ENCODE data around the gene CSH1.
"Not testable (repeated sequence)": the region's sequence is repeated elsewhere in the genome, so short reads cannot be mapped to it uniquely, and the experiment has no call there.

Gene CSH1

GRCh38 chr17:63903787-63904201 is 7.4 kb upstream of the CSH1 start:
- not testable (repeated sequence) for H3K4me3 Mint-ChIP-seq; H3K36me3 Mint-ChIP-seq (ENCODE audit: low read depth); H3K9me3 Mint-ChIP-seq; H3K4me1 Mint-ChIP-seq (ENCODE audit: low read depth); DNase-seq (ENCODE audit: low spot score); H3K27me3 Mint-ChIP-seq (ENCODE audit: low read depth); H3K27ac Mint-ChIP-seq

GRCh38 chr17:63901971-63902370 is 5.6 kb upstream of the CSH1 start:
- not testable (repeated sequence) for H3K9me3 Mint-ChIP-seq; DNase-seq (ENCODE audit: low spot score); H3K36me3 Mint-ChIP-seq (ENCODE audit: low read depth); H3K27me3 Mint-ChIP-seq (ENCODE audit: low read depth); H3K27ac Mint-ChIP-seq; H3K4me3 Mint-ChIP-seq; H3K4me1 Mint-ChIP-seq (ENCODE audit: low read depth)

GRCh38 chr17:63898899-63899798 is 2.8 kb upstream of the CSH1 start:
- DNase-seq (ENCODE audit: low spot score): peak; percentile 38

GRCh38 chr17:63894821-63895220 is 1.6 kb downstream of the CSH1 start:
- not testable (repeated sequence) for H3K9me3 Mint-ChIP-seq; DNase-seq (ENCODE audit: low spot score); H3K27ac Mint-ChIP-seq; H3K4me3 Mint-ChIP-seq; H3K4me1 Mint-ChIP-seq (ENCODE audit: low read depth); H3K36me3 Mint-ChIP-seq (ENCODE audit: low read depth)
- H3K27me3 Mint-ChIP-seq (ENCODE audit: low read depth): peaks cover 21% of the 10 kb centered on the region

More at GRCh38 chr17:63898899-63899798, 2.8 kb upstream of the CSH1 start:
- H3K36me3 Mint-ChIP-seq (ENCODE audit: low read depth); H3K4me3 Mint-ChIP-seq; H3K9me3 Mint-ChIP-seq; H3K27ac Mint-ChIP-seq; H3K4me1 Mint-ChIP-seq (ENCODE audit: low read depth): not testable (repeated sequence)
- peaks cover 10% of the 10 kb centered on the region for H3K27me3 Mint-ChIP-seq (ENCODE audit: low read depth)

- H3K9me3 Mint-ChIP-seq; H3K36me3 Mint-ChIP-seq (ENCODE audit: low read depth); H3K4me3 Mint-ChIP-seq; H3K4me1 Mint-ChIP-seq (ENCODE audit: low read depth); H3K27ac Mint-ChIP-seq; DNase-seq (ENCODE audit: low spot score): not testable (repeated sequence)
- H3K27me3 Mint-ChIP-seq (ENCODE audit: low read depth): peaks cover 23% of the 10 kb centered on the region
Observed at GRCh38 chr17:63894021-63894420, 2.4 kb downstream of the CSH1 start.

GRCh38 chr17:63892316-63893037 is 3.9 kb downstream of the CSH1 start:
- not testable (repeated sequence) for DNase-seq (ENCODE audit: low spot score); H3K27ac Mint-ChIP-seq; H3K36me3 Mint-ChIP-seq (ENCODE audit: low read depth); H3K4me1 Mint-ChIP-seq (ENCODE audit: low read depth); H3K4me3 Mint-ChIP-seq; H3K9me3 Mint-ChIP-seq
- H3K27me3 Mint-ChIP-seq (ENCODE audit: low read depth): peaks cover 25% of the 10 kb centered on the region

- peaks cover 29% of the 10 kb centered on the region for H3K27me3 Mint-ChIP-seq (ENCODE audit: low read depth)
- H3K4me1 Mint-ChIP-seq (ENCODE audit: low read depth); H3K9me3 Mint-ChIP-seq; DNase-seq (ENCODE audit: low spot score); H3K27ac Mint-ChIP-seq; H3K4me3 Mint-ChIP-seq; H3K36me3 Mint-ChIP-seq (ENCODE audit: low read depth): not testable (repeated sequence)
Observed at GRCh38 chr17:63889026-63889848, 7.1 kb downstream of the CSH1 start.

- H3K4me3 Mint-ChIP-seq; H3K36me3 Mint-ChIP-seq (ENCODE audit: low read depth); H3K27ac Mint-ChIP-seq; H3K4me1 Mint-ChIP-seq (ENCODE audit: low read depth); DNase-seq (ENCODE audit: low spot score); H3K9me3 Mint-ChIP-seq: not testable (repeated sequence)
- peaks cover 11% of the 10 kb centered on the region for H3K27me3 Mint-ChIP-seq (ENCODE audit: low read depth)
Observed at GRCh38 chr17:63885119-63885518, 11.3 kb downstream of the CSH1 start.

GRCh38 chr17:63882626-63883126 is 13.7 kb downstream of the CSH1 start:
- not testable (repeated sequence) for DNase-seq (ENCODE audit: low spot score); H3K27ac Mint-ChIP-seq; H3K4me1 Mint-ChIP-seq (ENCODE audit: low read depth); H3K9me3 Mint-ChIP-seq; H3K4me3 Mint-ChIP-seq; H3K36me3 Mint-ChIP-seq (ENCODE audit: low read depth)
- peaks cover 13% of the 10 kb centered on the region for H3K27me3 Mint-ChIP-seq (ENCODE audit: low read depth)

- peak; percentile 49 for DNase-seq (ENCODE audit: low spot score)
- H3K27ac Mint-ChIP-seq: no peak within 1 kb of the TSS
- no peak within 1 kb of the TSS for H3K4me3 Mint-ChIP-seq
- peaks cover 12% of the 10 kb centered on the region for H3K27me3 Mint-ChIP-seq (ENCODE audit: low read depth)
- H3K4me1 Mint-ChIP-seq (ENCODE audit: low read depth): peaks cover 2% of the 10 kb centered on the region
- H3K9me3 Mint-ChIP-seq: no peaks in the 10 kb centered on the region
- H3K36me3 Mint-ChIP-seq (ENCODE audit: low read depth): no peaks in the 10 kb centered on the region
Observed at GRCh38 chr17:63881935-63882601, 14.3 kb downstream of the CSH1 start, which contains the start of gene GH2. Gene GH2 (minus strand): TSS chr17:63881944. CDS start chr17:63881801, 143 bp downstream.

- not testable (repeated sequence) for DNase-seq (ENCODE audit: low spot score); H3K4me3 Mint-ChIP-seq; H3K4me1 Mint-ChIP-seq (ENCODE audit: low read depth); H3K9me3 Mint-ChIP-seq; H3K36me3 Mint-ChIP-seq (ENCODE audit: low read depth); H3K27ac Mint-ChIP-seq
- H3K27me3 Mint-ChIP-seq (ENCODE audit: low read depth): peaks cover 10% of the 10 kb centered on the region
Observed at GRCh38 chr17:63881337-63881736, 15.0 kb downstream of the CSH1 start.

- no peaks in the 10 kb centered on the region for H3K9me3 Mint-ChIP-seq
- peaks cover 2% of the 10 kb centered on the region for H3K4me1 Mint-ChIP-seq (ENCODE audit: low read depth)
- no peaks in the 10 kb centered on the region for H3K36me3 Mint-ChIP-seq (ENCODE audit: low read depth)
- peaks cover 10% of the 10 kb centered on the region for H3K27me3 Mint-ChIP-seq (ENCODE audit: low read depth)
- no peak for DNase-seq (ENCODE audit: low spot score)
- H3K4me3 Mint-ChIP-seq: no peak overlapping the region
- no peak overlapping the region for H3K27ac Mint-ChIP-seq
Observed at GRCh38 chr17:63880706-63881105, 15.7 kb downstream of the CSH1 start.

GRCh38 chr17:63878413-63878812 is 18.0 kb downstream of the CSH1 start:
- H3K36me3 Mint-ChIP-seq (ENCODE audit: low read depth); H3K27ac Mint-ChIP-seq; H3K4me3 Mint-ChIP-seq; H3K4me1 Mint-ChIP-seq (ENCODE audit: low read depth); H3K27me3 Mint-ChIP-seq (ENCODE audit: low read depth); H3K9me3 Mint-ChIP-seq; DNase-seq (ENCODE audit: low spot score): not testable (repeated sequence)
